Measurements from ENCODE around the gene LHX3. TPM values are rescaled to one million over a fixed set of nuclear protein-coding genes. Genes with fewer than 3 reads are reported as not detected.
A peak's percentile ranks its signal among the peaks of the same experiment; 100 is the strongest.

The LHX3 gene
- total RNA-seq, 1 experiment from 2014 or later: not detected

DNA sequence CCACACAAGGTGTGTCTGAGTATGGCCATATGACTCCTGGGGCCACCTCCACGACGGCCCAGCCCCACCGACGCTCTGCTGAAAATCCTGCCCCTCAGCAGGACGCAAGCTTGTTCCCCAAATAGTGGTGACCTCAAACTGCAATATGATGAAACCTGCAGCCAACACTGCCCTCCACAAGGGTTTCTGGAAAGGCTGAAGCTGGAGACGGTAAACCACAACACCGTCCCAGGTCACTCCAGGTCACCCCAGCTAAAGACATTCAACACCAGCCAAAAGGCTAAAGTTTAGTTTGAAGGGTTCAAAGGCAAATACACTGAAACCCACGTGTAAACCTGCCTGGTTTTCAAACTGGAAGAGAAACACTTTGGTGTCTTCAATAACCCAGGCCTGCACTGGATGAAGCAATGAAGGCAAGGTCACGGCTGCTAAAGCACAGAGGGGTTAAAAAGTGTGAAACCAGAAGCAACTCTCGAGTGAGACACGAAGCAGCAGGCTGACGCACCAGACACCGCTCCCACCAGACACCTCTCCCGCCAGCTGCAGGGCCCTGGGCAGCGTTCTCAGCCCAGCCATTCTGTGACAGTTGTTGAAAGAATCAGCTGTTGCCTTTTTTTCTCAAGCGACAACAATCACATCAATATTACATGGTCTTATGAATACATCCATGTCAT is 1.8 kb upstream of the LHX3 start:
- no peak overlapping the region for H2AFZ ChIP-seq (ENCODE audit: low read length)
- H4K20me1 ChIP-seq (ENCODE audit: low read length): no peaks in the 10 kb centered on the region
- H3F3A ChIP-seq (ENCODE audit: low read length, unreplicated experiment): no peaks in the 10 kb centered on the region
- H3K27me3 ChIP-seq (ENCODE audit: low read length): peaks cover 14% of the 10 kb centered on the region
- intact Hi-C loops (cut with micrococcal nuclease): no loop called here
- H3K4me1 ChIP-seq (ENCODE audit: insufficient read depth, low read length): no peaks in the 10 kb centered on the region
- POLR2A ChIA-PET (ENCODE audit: unreplicated experiment): no interaction called here
- no TSS peak for BruUV-seq (replicated peaks)
- no peaks in the 10 kb centered on the region for H3K36me3 ChIP-seq (ENCODE audit: low read depth, low read length)
- no peaks in the 10 kb centered on the region for H3K79me2 ChIP-seq (ENCODE audit: low read length)
- no peak for DNase-seq
- no peak overlapping the region for H3K9ac ChIP-seq (ENCODE audit: low read length)
- no peaks in the 10 kb centered on the region for H3K9me2 ChIP-seq (replicated peaks; ENCODE audit: low read length)
- ATAC-seq: no peak
- CTCF ChIA-PET: no interaction called here
- H3K4me2 ChIP-seq (ENCODE audit: low read length): no peak overlapping the region
- no peak overlapping the region for H3K4me3 ChIP-seq (ENCODE audit: low read length)
- no peaks in the 10 kb centered on the region for H3K9me3 ChIP-seq (ENCODE audit: low read length)
- H3K27ac ChIP-seq (ENCODE audit: low read length): no peak overlapping the region
- TF ChIP-seq EZH2 (IDR thresholded peaks at IDR 0.05; ENCODE audit: low read length, unreplicated experiment) (no peak), EZH2phosphoT487 (IDR thresholded peaks at IDR 0.05; ENCODE audit: borderline replicate concordance, low read length) (no peak)
- TF ChIP-seq, protein P1, sequence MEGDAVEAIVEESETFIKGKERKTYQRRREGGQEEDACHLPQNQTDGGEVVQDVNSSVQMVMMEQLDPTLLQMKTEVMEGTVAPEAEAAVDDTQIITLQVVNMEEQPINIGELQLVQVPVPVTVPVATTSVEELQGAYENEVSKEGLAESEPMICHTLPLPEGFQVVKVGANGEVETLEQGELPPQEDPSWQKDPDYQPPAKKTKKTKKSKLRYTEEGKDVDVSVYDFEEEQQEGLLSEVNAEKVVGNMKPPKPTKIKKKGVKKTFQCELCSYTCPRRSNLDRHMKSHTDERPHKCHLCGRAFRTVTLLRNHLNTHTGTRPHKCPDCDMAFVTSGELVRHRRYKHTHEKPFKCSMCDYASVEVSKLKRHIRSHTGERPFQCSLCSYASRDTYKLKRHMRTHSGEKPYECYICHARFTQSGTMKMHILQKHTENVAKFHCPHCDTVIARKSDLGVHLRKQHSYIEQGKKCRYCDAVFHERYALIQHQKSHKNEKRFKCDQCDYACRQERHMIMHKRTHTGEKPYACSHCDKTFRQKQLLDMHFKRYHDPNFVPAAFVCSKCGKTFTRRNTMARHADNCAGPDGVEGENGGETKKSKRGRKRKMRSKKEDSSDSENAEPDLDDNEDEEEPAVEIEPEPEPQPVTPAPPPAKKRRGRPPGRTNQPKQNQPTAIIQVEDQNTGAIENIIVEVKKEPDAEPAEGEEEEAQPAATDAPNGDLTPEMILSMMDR (conservative IDR thresholded peaks at IDR 0.05; ENCODE audit: low read depth, low read length): no peak

DNA sequence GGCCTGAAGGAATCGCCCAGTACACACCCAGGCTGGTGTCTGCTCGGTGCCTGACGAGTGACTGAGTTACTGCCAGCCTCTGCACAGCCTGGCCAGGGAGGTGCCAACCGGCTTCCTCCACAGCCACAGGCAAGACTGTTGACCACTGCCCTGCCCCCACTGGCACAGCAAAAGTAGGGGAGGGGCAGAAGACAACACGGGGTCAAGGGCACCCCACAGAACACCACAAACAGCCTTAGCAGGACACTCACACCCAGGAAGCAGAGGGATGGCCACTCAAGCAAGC is 722 bp upstream of the LHX3 start:
- BruUV-seq (replicated peaks): no TSS peak
- intact Hi-C loops (cut with micrococcal nuclease): no loop called here
- DNase-seq (no peak), ATAC-seq (no peak)
- TF ChIP-seq, protein P1 (conservative IDR thresholded peaks at IDR 0.05; ENCODE audit: low read depth, low read length): no peak
- no peak for TF ChIP-seq EZH2phosphoT487 (IDR thresholded peaks at IDR 0.05; ENCODE audit: borderline replicate concordance, low read length)
- no peaks in the 10 kb centered on the region for H3K4me1 ChIP-seq (ENCODE audit: insufficient read depth, low read length)
- no peak overlapping the region for H3K27ac ChIP-seq (ENCODE audit: low read length)
- no peak overlapping the region for H2AFZ ChIP-seq (ENCODE audit: low read length)
- H3K9me2 ChIP-seq (replicated peaks; ENCODE audit: low read length): no peaks in the 10 kb centered on the region
- no peaks in the 10 kb centered on the region for H3K36me3 ChIP-seq (ENCODE audit: low read depth, low read length)
- no peaks in the 10 kb centered on the region for H3K9me3 ChIP-seq (ENCODE audit: low read length)
- no peak overlapping the region for H3K4me2 ChIP-seq (ENCODE audit: low read length)
- H3K27me3 ChIP-seq (ENCODE audit: low read length): peaks cover 14% of the 10 kb centered on the region
- ChIA-PET CTCF (no interaction called here), POLR2A (ENCODE audit: unreplicated experiment) (no interaction called here)
- H4K20me1 ChIP-seq (ENCODE audit: low read length): no peaks in the 10 kb centered on the region
- no peaks in the 10 kb centered on the region for H3K79me2 ChIP-seq (ENCODE audit: low read length)
- no peaks in the 10 kb centered on the region for H3F3A ChIP-seq (ENCODE audit: low read length, unreplicated experiment)
- no peak overlapping the region for H3K4me3 ChIP-seq (ENCODE audit: low read length)
- H3K9ac ChIP-seq (ENCODE audit: low read length): no peak overlapping the region

DNA sequence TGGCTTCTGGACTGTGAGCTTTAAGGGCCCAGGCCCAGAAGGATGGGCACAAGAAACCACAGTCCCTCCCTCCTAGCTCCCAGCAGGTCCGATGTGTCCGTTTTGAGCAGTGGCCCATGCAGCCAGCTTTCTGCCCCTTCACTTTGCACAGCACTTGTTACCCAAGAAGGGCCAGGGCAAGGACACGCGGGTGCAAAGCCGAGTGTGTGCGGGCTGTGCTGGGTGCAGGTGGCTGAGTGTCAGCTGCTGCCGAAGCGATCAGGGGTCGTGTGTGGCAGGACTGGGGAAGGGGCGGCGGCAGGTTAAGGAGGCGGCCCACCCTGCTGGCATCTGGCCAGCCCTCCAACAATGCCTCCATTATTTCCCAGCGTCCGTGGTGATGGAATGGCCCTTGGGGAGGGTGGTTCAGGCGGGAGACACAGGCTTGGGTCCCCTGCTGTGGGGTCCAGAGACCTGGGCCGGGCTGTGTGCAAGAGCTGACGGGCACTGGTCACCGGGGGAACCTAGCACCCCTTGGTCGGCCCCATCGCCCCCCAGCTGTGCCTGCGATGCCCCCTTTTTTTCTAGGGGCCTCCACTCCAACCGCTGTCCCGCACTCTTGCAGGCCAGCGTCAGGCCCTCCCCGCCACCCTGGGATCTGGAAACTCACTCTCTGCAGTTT is 653 bp downstream of the LHX3 start:
- POLR2A ChIA-PET (ENCODE audit: unreplicated experiment): no interaction called here
- ATAC-seq: 0 out of 2 replicates have a peak, but pooled peaks have one; percentile 18
- H3K27me3 ChIP-seq (ENCODE audit: low read length): peaks cover 14% of the 10 kb centered on the region

More for the DNA sequence above, 653 bp downstream of the LHX3 start:
- H3F3A ChIP-seq (ENCODE audit: low read length, unreplicated experiment): no peaks in the 10 kb centered on the region
- no peaks in the 10 kb centered on the region for H4K20me1 ChIP-seq (ENCODE audit: low read length)
- no peak overlapping the region for H3K27ac ChIP-seq (ENCODE audit: low read length)
- BruUV-seq (replicated peaks): no TSS peak
- no peaks in the 10 kb centered on the region for H3K36me3 ChIP-seq (ENCODE audit: low read depth, low read length)
- no peaks in the 10 kb centered on the region for H3K79me2 ChIP-seq (ENCODE audit: low read length)
- no peaks in the 10 kb centered on the region for H3K4me1 ChIP-seq (ENCODE audit: insufficient read depth, low read length)
- no peak overlapping the region for H2AFZ ChIP-seq (ENCODE audit: low read length)
- no peaks in the 10 kb centered on the region for H3K9me3 ChIP-seq (ENCODE audit: low read length)
- TF ChIP-seq EZH2 (IDR thresholded peaks at IDR 0.05; ENCODE audit: low read length, unreplicated experiment) (no peak), EZH2phosphoT487 (IDR thresholded peaks at IDR 0.05; ENCODE audit: borderline replicate concordance, low read length) (no peak)
- TF ChIP-seq, protein P1 (conservative IDR thresholded peaks at IDR 0.05; ENCODE audit: low read depth, low read length): no peak
- no peak for DNase-seq
- no peak overlapping the region for H3K9ac ChIP-seq (ENCODE audit: low read length)
- H3K9me2 ChIP-seq (replicated peaks; ENCODE audit: low read length): no peaks in the 10 kb centered on the region
- no peak overlapping the region for H3K4me2 ChIP-seq (ENCODE audit: low read length)
- intact Hi-C loops (cut with micrococcal nuclease): no loop called here
- no peak overlapping the region for H3K4me3 ChIP-seq (ENCODE audit: low read length)
- CTCF ChIA-PET: no interaction called here
